Measurements from ENCODE around the gene TFPT. TPM values are rescaled to one million over a fixed set of nuclear protein-coding genes. Genes with fewer than 3 reads are reported as not detected.

TFPT gene
- total RNA-seq, 1 experiment from 2014 or later: 45.4 TPM

DNA sequence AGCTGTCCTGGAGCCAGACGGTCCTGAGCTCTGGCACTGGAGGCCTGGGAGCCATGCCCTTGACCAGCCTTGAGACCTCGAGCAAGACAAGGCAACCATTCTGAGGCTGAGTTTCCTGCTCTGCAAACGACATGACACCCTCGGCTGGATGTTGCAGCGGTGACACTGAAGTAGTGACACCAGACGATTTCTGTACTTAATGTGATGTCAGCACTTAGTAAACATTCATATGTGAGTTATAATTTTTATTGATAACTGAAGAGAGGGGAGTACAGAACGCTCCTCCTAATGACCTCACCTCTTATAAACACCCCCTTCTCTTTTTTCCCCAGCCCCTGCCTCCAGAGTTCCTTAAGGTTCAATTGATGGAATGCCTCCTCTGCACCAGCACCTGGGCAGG lies 7.0 kb downstream of the TFPT start:
- Histone ChIP-seq H3K4me1 (ENCODE audit: control insufficient read depth, insufficient read depth, low read length) (0 out of 2 replicates have a peak, but pooled peaks cover 9% of the 10 kb centered on the region), H3K36me3 (ENCODE audit: control insufficient read depth, insufficient read depth, low read length) (no peaks in the 10 kb centered on the region), H3K4me3 (ENCODE audit: low read depth in 2 of 2, low read length in 2 of 2) (no peak overlapping the region), H3K9me3 (ENCODE audit: control insufficient read depth, insufficient read depth, low read depth, low read length) (no peaks in the 10 kb centered on the region), H3K27me3 (ENCODE audit: control insufficient read depth, insufficient read depth, low read length) (no peaks in the 10 kb centered on the region), H3K27ac (ENCODE audit: low read length) (0 out of 2 replicates have a peak overlapping the region, but pooled peaks have one; percentile 5)
- in situ Hi-C loops (cut with HindIII; ENCODE audit: low pct_unique_long_range_greater_than_20kb, low sequenced_read_pairs): no loop called here
- POLR2A ChIA-PET: no interaction called here
- intact Hi-C loops (cut with micrococcal nuclease; ENCODE audit: unreplicated experiment): no loop called here
- ATAC-seq (peak; percentile 6; the same call in 1 of the 2 replicates), DNase-seq (ENCODE audit: low read depth, low spot score) (no peak)
- TF ChIP-seq, protein P1, sequence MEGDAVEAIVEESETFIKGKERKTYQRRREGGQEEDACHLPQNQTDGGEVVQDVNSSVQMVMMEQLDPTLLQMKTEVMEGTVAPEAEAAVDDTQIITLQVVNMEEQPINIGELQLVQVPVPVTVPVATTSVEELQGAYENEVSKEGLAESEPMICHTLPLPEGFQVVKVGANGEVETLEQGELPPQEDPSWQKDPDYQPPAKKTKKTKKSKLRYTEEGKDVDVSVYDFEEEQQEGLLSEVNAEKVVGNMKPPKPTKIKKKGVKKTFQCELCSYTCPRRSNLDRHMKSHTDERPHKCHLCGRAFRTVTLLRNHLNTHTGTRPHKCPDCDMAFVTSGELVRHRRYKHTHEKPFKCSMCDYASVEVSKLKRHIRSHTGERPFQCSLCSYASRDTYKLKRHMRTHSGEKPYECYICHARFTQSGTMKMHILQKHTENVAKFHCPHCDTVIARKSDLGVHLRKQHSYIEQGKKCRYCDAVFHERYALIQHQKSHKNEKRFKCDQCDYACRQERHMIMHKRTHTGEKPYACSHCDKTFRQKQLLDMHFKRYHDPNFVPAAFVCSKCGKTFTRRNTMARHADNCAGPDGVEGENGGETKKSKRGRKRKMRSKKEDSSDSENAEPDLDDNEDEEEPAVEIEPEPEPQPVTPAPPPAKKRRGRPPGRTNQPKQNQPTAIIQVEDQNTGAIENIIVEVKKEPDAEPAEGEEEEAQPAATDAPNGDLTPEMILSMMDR (IDR thresholded peaks at IDR 0.05): no peak
- TF ChIP-seq, protein P2, sequence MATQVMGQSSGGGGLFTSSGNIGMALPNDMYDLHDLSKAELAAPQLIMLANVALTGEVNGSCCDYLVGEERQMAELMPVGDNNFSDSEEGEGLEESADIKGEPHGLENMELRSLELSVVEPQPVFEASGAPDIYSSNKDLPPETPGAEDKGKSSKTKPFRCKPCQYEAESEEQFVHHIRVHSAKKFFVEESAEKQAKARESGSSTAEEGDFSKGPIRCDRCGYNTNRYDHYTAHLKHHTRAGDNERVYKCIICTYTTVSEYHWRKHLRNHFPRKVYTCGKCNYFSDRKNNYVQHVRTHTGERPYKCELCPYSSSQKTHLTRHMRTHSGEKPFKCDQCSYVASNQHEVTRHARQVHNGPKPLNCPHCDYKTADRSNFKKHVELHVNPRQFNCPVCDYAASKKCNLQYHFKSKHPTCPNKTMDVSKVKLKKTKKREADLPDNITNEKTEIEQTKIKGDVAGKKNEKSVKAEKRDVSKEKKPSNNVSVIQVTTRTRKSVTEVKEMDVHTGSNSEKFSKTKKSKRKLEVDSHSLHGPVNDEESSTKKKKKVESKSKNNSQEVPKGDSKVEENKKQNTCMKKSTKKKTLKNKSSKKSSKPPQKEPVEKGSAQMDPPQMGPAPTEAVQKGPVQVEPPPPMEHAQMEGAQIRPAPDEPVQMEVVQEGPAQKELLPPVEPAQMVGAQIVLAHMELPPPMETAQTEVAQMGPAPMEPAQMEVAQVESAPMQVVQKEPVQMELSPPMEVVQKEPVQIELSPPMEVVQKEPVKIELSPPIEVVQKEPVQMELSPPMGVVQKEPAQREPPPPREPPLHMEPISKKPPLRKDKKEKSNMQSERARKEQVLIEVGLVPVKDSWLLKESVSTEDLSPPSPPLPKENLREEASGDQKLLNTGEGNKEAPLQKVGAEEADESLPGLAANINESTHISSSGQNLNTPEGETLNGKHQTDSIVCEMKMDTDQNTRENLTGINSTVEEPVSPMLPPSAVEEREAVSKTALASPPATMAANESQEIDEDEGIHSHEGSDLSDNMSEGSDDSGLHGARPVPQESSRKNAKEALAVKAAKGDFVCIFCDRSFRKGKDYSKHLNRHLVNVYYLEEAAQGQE (IDR thresholded peaks at IDR 0.05; ENCODE audit: insufficient read depth in 1 of 2, low read depth in 2 of 2, low read length in 1 of 2): no peak
- TF ChIP-seq TCF7L2 (IDR thresholded peaks at IDR 0.05; ENCODE audit: low read depth, low read length) (no peak), POLR2AphosphoS5 (IDR thresholded peaks at IDR 0.05; ENCODE audit: low read depth, low read length) (no peak), SIN3A (IDR thresholded peaks at IDR 0.05; ENCODE audit: borderline replicate concordance, insufficient read depth, low read depth, low read length) (no peak)
- CTCF ChIA-PET: no interaction called here
- no TSS peak for BruUV-seq (replicated peaks)

DNA sequence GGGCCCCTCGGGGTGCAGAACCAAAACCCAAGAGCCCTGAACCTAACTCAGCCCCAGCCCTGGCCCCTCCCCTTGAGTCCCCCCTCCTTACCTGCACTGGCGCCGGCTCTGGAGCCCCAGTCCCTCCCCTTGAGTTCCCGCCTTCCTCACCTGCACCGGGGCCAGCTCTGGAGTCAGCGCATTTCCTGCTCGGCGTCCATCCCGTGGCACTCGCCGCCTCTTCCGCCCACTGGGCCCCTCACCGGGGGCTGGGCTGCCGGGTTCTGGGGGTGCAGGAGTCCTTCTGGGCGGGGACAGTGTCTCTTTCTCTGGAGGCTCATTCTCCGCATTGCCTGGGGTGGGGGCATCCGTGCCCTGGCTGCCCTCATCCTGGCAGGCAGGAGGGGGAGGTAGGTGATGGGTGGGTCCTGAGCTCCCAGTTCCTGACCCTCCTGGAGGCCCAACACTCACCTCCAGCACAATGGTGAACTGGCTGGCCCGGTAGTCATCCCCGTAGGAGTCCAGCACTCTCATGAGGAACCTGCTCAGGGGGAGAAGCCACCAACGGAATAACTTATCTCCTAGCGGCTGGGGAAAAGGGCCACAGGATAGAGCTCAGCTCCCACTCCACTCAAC lies 7.5 kb downstream of the TFPT start:
- Histone ChIP-seq H3K27me3 (ENCODE audit: control insufficient read depth, insufficient read depth, low read length) (no peaks in the 10 kb centered on the region), H3K27ac (ENCODE audit: low read length) (0 out of 2 replicates have a peak overlapping the region, but pooled peaks have one; percentile 5), H3K9me3 (ENCODE audit: control insufficient read depth, insufficient read depth, low read depth, low read length) (no peaks in the 10 kb centered on the region), H3K4me1 (ENCODE audit: control insufficient read depth, insufficient read depth, low read length) (0 out of 2 replicates have a peak, but pooled peaks cover 9% of the 10 kb centered on the region), H3K36me3 (ENCODE audit: control insufficient read depth, insufficient read depth, low read length) (no peaks in the 10 kb centered on the region; the same call in 1 of the 2 replicates), H3K4me3 (ENCODE audit: low read depth in 2 of 2, low read length in 2 of 2) (no peak overlapping the region)
- DNase-seq (ENCODE audit: low read depth, low spot score) (no peak), ATAC-seq (peak; percentile 5; the same call in 1 of the 2 replicates)
- CTCF ChIA-PET: no interaction called here
- TF ChIP-seq POLR2AphosphoS5 (IDR thresholded peaks at IDR 0.05; ENCODE audit: low read depth, low read length): no peak
- intact Hi-C loops (cut with micrococcal nuclease; ENCODE audit: unreplicated experiment) (no loop called here), in situ Hi-C loops (cut with HindIII; ENCODE audit: low pct_unique_long_range_greater_than_20kb, low sequenced_read_pairs) (no loop called here)
- POLR2A ChIA-PET: no interaction called here
- BruUV-seq (replicated peaks): no TSS peak

DNA sequence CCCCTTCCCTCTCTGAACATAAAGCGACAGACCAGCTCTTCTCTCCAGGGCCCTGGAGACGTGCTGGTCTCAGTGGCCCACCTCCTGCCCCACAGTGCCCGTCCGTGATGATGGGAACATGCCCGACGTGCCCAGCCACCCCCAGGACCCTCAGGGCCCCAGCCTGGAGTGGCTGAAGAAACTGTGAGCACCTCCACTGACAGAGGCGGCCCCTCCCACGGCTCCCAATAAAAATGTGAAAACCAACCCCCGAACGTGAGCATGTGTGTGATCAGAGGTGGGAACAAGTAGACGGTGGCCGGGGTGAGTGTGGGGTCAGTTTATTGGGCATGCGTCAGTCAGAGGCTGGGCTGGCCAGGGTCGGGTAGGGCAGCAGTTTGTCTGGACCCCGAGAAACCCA lies 8.7 kb downstream of the TFPT start:
- CTCF ChIA-PET: no interaction called here

More for the DNA sequence above, 8.7 kb downstream of the TFPT start:
- in situ Hi-C loops (cut with HindIII; ENCODE audit: low pct_unique_long_range_greater_than_20kb, low sequenced_read_pairs): no loop called here
- no peaks in the 10 kb centered on the region; the same call in 1 of the 2 replicates for H3K36me3 ChIP-seq (ENCODE audit: control insufficient read depth, insufficient read depth, low read length)
- H3K4me1 ChIP-seq (ENCODE audit: control insufficient read depth, insufficient read depth, low read length): 0 out of 2 replicates have a peak, but pooled peaks cover 13% of the 10 kb centered on the region
- no peak overlapping the region for H3K4me3 ChIP-seq (ENCODE audit: low read depth in 2 of 2, low read length in 2 of 2)
- no peaks in the 10 kb centered on the region for H3K9me3 ChIP-seq (ENCODE audit: control insufficient read depth, insufficient read depth, low read depth, low read length)
- POLR2A ChIA-PET: interaction anchor here (0.6 kb wide), 1 partner anchor 313 kb away, joined by 4 read pairs; no protein-coding TSS in a partner anchor
- BruUV-seq (replicated peaks): no TSS peak
- no peak for ATAC-seq
- no peaks in the 10 kb centered on the region for H3K27me3 ChIP-seq (ENCODE audit: control insufficient read depth, insufficient read depth, low read length)
- no peak overlapping the region for H3K27ac ChIP-seq (ENCODE audit: low read length)
- intact Hi-C loops (cut with micrococcal nuclease; ENCODE audit: unreplicated experiment): no loop called here
- TF ChIP-seq, protein P1 (IDR thresholded peaks at IDR 0.05): no peak
- TF ChIP-seq, protein P2 (IDR thresholded peaks at IDR 0.05; ENCODE audit: insufficient read depth in 1 of 2, low read depth in 2 of 2, low read length in 1 of 2): no peak
- TF ChIP-seq POLR2AphosphoS5 (IDR thresholded peaks at IDR 0.05; ENCODE audit: low read depth, low read length): no peak
- DNase-seq (ENCODE audit: low read depth, low spot score): no peak
